ENCODE data around the gene ADIPOQ. TPM values are rescaled to one million over a fixed set of nuclear protein-coding genes. Genes with fewer than 3 reads are reported as not detected.
"Not testable (repeated sequence)": the region's sequence is repeated elsewhere in the genome, so short reads cannot be mapped to it uniquely, and the experiment has no call there.

Gene ADIPOQ
- total RNA-seq, 1 experiment from 2014 or later, result not detected

DNA sequence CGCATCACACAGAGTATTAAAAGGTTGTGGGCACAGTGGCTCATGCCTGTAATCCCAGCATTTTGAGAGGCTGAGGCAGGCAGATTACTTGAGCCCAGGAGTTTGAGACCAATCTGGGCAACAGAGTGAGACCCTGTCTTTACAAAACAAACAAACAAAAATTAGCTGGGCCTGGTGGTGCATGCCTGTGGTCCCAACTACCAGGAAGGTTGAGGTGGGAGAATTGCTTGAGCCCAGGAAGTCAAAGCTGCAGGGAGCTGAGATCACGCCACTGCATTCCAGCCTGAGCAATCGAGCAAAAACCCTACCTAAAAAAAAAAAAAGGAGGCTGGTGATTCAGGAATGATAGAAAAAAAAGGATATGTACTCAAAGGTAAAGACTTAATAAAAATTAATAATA lies 59.6 kb downstream of the ADIPOQ start:
- DNase-seq (ENCODE audit: low spot score), result no peak

DNA sequence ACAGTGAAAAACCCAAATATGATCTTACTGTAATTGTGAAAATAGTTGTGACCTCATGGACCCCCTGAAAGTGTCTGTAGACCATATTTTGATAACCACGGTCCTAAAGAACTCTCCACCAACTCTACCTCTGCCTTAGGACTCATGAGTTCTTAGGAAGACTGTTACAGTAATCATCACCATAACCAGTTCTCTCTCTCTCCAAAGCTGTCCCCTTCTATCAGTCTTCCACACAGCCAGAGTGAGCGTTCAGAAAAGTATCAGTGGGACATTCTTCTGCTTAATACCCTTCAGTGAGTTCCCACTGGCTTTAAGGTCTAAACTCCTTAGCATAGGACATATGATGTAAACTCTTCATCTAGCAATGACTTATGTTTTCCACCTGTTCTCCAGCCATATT lies 60.2 kb downstream of the ADIPOQ start:
- DNase-seq (ENCODE audit: low spot score), result no peak

DNA sequence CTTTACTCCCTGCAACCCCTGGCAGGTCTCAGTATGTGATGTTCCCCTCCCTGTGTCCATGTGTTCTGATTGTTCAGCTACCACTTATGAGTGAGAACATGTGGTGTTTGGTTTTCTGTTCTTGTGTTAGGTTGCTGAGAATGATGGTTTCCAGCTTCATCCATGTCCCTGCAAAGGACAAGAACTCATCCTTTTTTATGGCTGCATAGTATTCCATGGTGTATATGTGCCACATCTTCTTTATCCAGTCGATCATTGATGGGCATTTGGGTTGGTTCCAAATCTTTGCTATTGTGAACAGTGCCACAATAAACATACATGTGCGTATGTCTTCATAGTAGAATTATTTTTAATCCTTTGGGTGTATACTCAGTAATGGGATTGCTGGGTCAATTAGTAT lies 61.2 kb downstream of the ADIPOQ start:
- DNase-seq (ENCODE audit: low spot score), result not testable (repeated sequence)

DNA sequence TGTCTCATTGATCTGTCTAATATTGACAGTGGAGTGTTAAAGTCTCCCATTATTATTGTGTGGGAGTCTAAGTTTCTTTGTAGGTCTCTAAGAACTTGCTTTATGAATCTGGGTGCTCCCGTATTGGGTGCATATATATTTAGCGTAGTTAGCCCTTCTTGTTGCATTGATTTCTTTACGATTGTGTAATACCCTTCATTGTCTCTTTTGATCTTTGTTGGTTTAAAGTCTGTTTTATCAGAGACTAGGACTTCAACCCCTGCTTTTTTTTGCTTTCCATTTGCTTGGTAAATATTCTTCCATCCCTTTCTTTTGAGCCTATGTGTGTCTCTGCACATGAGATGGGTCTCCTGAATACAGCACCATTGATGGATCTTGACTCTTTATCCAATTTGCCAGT lies 64.6 kb downstream of the ADIPOQ start:
- not testable (repeated sequence) for DNase-seq (ENCODE audit: low spot score)

Other genes with a start within 250 kb of the ADIPOQ start
- not detected in 2 replicates for gene AHSG, start 229.7 kb upstream of the ADIPOQ start, total RNA-seq (2014; rRNA removed; shearing (Covaris generic))
- not detected in 2 replicates for gene FETUB, start 202.3 kb upstream of the ADIPOQ start, total RNA-seq (2014; rRNA removed; shearing (Covaris generic))
- gene HRG, start 176.7 kb upstream of the ADIPOQ start, total RNA-seq (2014; rRNA removed; shearing (Covaris generic)), result not detected in 2 replicates
- not detected in 2 replicates for gene KNG1, start 125.4 kb upstream of the ADIPOQ start, total RNA-seq (2014; rRNA removed; shearing (Covaris generic))
- 189 and 213 TPM in 2 replicates for gene EIF4A2, start 59.1 kb upstream of the ADIPOQ start, total RNA-seq (2014; rRNA removed; shearing (Covaris generic))
- 23.6 and 38.0 TPM in 2 replicates for gene RFC4, start 36.2 kb upstream of the ADIPOQ start, total RNA-seq (2014; rRNA removed; shearing (Covaris generic))
- 1.9 and 4.2 TPM in 2 replicates for gene ST6GAL1, start 87.8 kb downstream of the ADIPOQ start, total RNA-seq (2014; rRNA removed; shearing (Covaris generic))